Measurements from ENCODE around the gene N4BP3. TPM values are rescaled to one million over a fixed set of nuclear protein-coding genes. Genes with fewer than 3 reads are reported as not detected.
A peak's percentile ranks its signal among the peaks of the same experiment; 100 is the strongest.

Gene N4BP3
- total RNA-seq, 1 donor from 2014 or later, result 1.3 TPM

- Mint-ChIP-seq H3K36me3 (ENCODE audit: low read depth) (no peaks in the 10 kb centered on the region), H3K4me3 (no peak overlapping the region), H3K27ac (ENCODE audit: unreplicated experiment) (no peak overlapping the region), H3K9me3 (no peaks in the 10 kb centered on the region), H3K4me1 (peaks cover 19% of the 10 kb centered on the region), H3K27me3 (ENCODE audit: low read depth) (peaks cover 17% of the 10 kb centered on the region)
- TF ChIP-seq, protein P1, sequence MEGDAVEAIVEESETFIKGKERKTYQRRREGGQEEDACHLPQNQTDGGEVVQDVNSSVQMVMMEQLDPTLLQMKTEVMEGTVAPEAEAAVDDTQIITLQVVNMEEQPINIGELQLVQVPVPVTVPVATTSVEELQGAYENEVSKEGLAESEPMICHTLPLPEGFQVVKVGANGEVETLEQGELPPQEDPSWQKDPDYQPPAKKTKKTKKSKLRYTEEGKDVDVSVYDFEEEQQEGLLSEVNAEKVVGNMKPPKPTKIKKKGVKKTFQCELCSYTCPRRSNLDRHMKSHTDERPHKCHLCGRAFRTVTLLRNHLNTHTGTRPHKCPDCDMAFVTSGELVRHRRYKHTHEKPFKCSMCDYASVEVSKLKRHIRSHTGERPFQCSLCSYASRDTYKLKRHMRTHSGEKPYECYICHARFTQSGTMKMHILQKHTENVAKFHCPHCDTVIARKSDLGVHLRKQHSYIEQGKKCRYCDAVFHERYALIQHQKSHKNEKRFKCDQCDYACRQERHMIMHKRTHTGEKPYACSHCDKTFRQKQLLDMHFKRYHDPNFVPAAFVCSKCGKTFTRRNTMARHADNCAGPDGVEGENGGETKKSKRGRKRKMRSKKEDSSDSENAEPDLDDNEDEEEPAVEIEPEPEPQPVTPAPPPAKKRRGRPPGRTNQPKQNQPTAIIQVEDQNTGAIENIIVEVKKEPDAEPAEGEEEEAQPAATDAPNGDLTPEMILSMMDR (conservative IDR thresholded peaks at IDR 0.05), result no peak
- no peak for DNase-seq (ENCODE audit: low read depth, low spot score)
Observed at GRCh38 chr5:178119915-178120606, 6.7 kb downstream of the N4BP3 start.

- Mint-ChIP-seq H3K4me1 (peaks cover 14% of the 10 kb centered on the region), H3K9me3 (no peaks in the 10 kb centered on the region), H3K27me3 (ENCODE audit: low read depth) (peaks cover 10% of the 10 kb centered on the region), H3K27ac (ENCODE audit: unreplicated experiment) (no peak overlapping the region), H3K4me3 (no peak overlapping the region), H3K36me3 (ENCODE audit: low read depth) (no peaks in the 10 kb centered on the region)
- TF ChIP-seq, protein P1 (conservative IDR thresholded peaks at IDR 0.05), result peak; percentile 60
- peak; percentile 29 for DNase-seq (ENCODE audit: low read depth, low spot score)
Observed at GRCh38 chr5:178120607-178121357, 7.5 kb downstream of the N4BP3 start.

DNA sequence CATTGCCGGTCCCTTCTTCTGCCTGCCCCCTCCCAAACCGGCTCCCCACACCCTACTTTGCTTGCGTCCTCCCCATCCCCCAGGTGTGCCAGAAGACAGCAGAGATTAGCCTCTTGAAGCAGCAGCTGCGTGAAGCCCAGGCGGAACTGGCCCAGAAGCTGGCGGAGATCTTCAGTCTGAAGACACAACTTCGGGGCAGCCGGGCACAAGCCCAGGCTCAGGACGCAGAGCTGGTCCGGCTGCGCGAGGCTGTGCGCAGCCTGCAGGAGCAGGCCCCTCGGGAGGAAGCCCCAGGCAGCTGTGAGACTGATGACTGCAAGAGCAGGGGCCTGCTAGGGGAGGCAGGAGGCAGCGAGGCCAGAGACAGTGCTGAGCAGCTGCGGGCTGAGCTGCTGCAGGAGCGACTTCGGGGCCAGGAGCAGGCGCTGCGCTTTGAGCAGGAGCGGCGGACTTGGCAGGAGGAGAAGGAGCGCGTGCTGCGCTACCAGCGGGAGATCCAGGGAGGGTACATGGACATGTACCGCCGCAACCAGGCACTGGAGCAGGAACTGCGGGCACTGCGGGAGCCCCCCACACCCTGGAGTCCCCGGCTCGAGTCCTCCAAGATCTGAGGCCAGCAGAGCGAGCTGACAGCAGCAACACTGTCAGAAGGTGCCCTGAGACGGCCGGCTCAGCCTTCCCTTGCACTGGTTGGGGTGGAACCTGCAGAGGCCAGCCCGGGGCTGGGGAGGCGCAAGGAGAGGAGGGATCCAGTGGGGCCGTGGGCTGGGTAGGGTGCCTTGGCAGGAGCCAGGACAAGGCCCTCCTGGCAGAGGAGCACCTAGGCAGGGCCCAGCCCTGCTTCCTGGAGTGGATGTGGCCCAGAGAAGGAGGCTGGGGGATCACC lies 8.3 kb downstream of the N4BP3 start:
- Mint-ChIP-seq H3K27me3 (ENCODE audit: low read depth) (peaks cover 3% of the 10 kb centered on the region), H3K9me3 (no peaks in the 10 kb centered on the region), H3K4me3 (no peak overlapping the region), H3K27ac (ENCODE audit: unreplicated experiment) (no peak overlapping the region), H3K4me1 (peaks cover 8% of the 10 kb centered on the region), H3K36me3 (ENCODE audit: low read depth) (no peaks in the 10 kb centered on the region)
- DNase-seq (ENCODE audit: low read depth, low spot score), result no peak
- TF ChIP-seq, protein P1 (conservative IDR thresholded peaks at IDR 0.05), result no peak

DNA sequence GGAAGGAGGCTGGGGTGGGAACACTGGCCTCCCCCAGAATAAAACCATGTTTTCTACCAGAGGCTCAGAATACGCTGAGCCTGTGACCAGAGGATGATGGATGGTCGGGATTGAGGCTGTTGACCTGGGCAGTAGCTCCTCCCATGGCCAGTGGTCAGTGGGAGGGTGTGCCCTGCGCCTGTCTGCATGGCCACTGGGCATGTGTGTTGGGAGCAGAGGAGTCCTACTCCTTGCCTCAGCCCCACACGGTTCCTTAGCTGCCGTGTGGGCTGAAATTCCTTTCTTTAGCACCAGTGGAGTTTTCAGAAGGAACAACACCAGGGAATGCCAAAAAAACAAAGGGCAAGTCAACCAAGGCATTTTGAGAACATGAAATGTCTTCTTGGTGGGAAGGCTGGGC lies 9.0 kb downstream of the N4BP3 start:
- H3K4me1 Mint-ChIP-seq, result peaks cover 9% of the 10 kb centered on the region
- H3K27me3 Mint-ChIP-seq (ENCODE audit: low read depth), result no peaks in the 10 kb centered on the region
- H3K4me3 Mint-ChIP-seq, result no peak overlapping the region
- H3K36me3 Mint-ChIP-seq (ENCODE audit: low read depth), result no peaks in the 10 kb centered on the region
- TF ChIP-seq, protein P1 (conservative IDR thresholded peaks at IDR 0.05), result no peak
- no peak for DNase-seq (ENCODE audit: low read depth, low spot score)
- H3K27ac Mint-ChIP-seq (ENCODE audit: unreplicated experiment), result no peak overlapping the region
- H3K9me3 Mint-ChIP-seq, result no peaks in the 10 kb centered on the region
